ENCODE measurements around the gene IL23A.
"Not testable (repeated sequence)": the region's sequence is repeated elsewhere in the genome, so short reads cannot be mapped to it uniquely, and the experiment has no call there.

IL23A gene

DNA sequence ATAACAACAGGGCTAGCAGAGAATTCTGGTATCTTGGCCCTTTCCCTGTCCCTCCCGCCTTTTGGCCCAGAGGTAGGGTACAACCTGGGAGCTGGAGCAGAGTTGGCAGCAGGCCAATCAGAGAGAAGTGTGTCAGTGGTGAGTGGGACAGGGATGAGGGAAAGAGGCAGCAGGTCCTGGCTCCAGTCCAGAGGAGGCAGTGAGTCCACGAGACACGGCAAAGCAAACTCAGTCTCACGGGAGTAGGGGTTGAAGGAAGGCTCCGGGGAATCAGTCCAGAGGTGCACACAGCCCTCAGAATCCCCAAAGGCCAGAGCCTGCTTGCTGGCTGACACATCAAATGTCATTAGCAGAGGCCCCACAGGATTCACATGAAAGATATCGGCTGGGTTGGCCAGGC lies 12.2 kb upstream of the IL23A start:
- DNase-seq: peak; percentile 48

DNA sequence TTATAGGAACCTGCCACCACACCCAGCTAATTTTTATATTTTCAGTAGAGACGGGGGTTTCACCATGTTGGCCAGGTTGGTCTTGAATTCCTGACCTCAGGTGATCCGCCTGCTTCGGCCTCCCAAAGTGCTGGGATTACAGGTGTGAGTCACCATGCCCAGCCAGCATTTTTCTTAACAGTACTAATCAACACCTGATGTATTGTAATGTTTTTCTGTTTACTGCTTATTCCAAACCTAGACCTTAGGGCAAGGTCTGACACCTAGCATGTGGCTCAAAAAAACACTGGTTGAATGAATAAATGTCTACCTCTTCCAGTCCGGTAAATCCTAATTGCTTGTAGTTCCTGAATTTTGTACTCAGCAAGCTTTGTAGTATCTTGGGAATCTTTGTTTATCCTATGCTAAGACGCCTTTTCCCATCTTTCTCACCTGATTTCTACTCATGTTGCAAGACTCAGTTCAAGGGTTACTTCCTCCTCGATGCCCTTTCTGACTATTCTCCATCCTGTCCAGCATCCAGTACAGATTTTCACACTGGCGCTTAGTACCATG lies 7.7 kb upstream of the IL23A start:
- DNase-seq: no peak

DNA sequence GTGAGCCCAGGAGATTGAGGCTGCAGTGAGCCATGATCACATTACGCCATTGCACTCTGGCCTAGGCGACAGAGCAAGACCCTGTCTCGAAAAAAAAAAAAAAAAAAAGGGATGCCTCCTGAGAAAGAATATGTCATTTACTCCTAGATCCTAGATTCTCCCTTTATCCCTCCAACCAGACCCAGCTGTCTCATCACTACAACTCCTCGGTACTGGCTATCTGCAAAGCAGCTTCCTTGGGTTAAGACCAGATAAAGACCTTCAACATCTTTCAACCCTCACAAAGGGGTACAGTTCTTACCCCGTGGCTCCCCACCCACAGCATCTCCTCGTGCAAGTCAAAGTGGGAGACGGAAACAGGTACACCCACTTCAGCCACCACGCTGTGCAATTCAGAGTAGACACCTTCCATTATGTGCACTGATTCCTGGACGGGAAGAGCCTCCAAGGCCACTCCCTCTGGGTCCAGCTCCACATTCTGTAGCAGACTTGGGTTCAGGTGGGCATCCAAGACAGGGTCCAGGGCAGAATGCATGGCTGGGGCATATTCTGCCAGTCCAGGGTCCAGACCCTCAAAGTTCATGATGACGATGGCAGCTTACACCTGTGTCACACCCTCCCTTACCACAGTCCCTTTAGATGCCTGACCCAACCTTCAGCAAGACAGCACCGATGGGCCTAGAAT lies 6.0 kb upstream of the IL23A start:
- peak; percentile 31 for DNase-seq

DNA sequence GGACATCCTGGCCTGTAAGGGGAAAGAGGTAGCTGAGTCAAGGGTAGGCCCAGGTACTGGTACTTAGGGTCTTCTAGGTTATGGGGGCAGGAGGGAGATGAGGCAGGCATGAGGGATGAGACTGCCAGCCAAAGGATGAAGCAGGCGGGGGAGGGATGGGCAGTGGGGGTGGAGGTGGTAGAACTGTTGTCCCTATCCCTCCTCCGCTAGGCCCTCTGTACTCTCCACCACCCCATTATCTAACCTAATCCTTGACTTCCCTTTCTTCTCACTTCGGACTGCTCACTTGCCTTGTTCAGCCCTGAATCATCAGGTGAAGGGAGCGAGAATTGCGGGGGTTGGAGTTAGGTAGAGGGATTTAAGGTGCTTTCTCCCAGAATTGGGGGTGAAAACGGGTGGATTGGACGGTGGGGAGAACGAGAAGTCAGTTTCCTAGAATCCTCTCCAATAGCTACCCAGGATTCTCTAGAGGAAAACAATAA lies 5.4 kb upstream of the IL23A start:
- DNase-seq: no peak

DNA sequence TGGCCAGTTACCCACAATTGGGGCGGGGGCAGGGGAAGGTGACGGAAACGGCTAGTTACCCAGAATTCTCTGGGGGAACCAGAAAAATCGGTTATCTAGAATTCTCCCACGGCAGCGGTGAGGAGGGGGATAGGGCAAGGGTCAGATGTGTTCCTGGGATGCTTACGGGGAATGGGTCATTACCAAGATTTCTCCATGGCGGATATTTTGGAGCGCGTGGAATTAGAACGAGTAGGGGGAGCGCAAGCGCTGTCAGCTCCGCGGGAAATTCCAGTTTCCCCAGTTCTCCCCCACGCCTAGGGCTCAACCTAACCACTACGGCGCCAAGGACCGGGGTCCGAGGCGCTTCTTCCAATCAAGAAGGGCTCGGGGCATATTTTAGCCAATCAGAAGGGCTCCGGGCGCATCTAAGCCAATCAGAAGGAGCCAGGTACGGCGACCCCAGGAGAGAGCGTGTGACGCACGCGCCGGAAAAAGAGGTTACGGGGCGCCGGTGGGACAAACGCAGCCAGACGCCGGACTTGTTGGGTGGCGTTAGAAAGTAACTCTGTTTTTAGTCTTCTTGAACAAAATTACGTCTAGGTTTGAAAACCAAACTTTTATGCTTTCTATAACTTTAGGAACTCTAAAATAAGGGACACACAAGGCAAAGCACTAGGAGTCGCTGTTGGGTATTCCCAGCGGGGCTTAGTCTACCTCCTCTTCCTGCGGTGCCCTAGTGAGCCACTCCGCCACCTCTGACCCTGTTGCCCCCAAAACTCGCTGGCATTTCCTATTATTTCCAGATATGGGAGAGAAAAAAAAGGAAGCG lies 4.8 kb upstream of the IL23A start, which contains the start of gene PAN2:
Gene PAN2, minus strand, starts transcription at position 322 of the 811 bp plus-strand sequence. CDS start 906 bp downstream, outside the sequence.
- DNase-seq: peak; percentile 99

DNA sequence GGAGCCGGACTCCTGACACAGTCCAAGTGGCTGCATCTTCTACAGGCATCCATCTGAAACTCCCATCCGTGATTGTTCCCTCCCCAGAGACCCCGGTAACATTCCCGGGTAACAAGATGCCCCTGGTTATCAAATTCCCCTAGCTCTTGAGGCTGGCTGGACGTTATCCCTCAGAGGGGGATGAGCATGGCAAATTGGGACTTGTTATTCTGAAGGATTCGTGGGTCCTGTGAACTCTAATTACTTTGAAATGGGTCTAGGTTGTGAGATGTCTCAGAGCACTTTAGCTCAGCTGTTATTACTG lies 4.2 kb upstream of the IL23A start:
- no peak for DNase-seq

DNA sequence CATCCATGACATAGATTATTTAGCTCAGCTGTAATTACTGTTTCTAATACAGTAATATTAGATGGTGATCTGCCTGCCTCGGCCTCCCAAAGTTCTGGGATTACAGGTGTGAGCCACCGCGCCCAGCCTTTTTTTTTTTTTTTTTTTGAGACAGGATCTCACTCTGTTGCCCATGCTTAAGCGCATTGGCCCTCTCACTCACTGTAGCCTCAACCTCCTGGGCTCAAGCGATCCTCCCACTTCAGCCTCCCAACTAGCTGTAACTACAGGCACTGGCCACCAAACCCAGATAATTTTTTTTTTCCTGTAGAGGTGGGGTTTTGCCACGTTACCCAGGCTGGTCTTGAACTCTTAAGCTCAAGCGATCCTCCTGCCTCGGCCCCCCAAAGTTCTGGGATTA lies 3.2 kb upstream of the IL23A start:
- DNase-seq: peak; percentile 35

DNA sequence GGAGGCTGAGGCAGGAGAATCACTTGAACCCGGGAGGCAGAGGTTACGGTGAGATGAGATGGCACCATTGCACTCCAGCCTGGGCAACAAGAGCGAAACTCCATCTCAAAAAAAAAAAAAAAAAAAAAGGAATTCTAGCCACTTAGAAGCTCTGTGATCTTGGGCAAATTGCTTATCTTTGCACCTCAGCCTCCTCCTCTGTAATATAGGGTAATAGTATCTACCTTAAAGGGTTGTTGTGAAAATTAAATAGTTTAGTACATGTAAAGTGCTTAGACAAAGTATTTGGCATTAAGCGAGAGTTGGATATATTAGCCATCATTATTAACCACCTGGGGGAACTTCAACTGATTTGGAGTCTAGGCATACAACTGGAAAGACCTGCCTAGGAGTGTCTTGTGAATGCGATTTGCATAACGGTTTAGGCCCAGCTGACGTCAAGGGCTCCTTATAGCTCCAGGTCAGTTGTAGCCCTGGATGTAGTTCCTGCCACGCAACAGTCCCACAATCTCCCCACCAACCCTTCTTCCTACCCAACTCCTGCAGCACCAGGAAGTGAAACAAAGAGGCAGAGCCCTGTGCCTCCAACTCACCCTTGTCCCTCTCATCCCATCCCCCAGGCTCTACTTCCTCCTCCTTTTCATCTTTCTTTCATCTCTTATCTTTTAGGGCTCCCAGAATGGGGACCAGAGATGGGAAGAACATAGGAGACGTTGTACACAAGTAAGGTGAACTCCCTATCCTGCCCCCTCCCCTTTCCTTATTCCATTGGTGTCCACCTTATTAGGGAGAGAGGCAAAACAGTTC lies 2.1 kb upstream of the IL23A start:
- peak; percentile 56 for DNase-seq

DNA sequence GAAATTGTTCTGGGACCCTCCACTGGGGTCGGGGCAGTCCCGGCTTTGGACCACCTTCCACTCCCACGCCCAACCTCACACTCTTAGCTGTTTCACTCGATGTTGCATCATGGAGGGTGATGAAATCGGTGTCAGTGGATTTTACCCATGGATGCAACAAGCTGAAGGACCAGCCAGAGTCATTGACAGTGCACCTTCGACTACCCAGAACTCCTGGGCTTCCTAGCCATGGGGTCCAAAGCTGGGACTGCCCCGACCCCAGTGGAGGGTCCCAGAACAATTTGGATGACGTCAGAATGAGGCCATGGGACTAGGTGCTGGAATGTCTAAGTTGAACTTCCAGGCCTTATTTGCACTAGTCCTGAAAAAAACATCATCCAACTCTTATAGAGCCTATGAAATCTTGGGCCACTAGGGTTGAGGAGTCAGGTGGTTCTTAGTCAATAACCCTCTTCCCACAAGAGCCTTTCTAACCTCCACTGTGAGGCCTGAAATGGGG lies 882 bp upstream of the IL23A start:
- peak; percentile 49 for DNase-seq

DNA sequence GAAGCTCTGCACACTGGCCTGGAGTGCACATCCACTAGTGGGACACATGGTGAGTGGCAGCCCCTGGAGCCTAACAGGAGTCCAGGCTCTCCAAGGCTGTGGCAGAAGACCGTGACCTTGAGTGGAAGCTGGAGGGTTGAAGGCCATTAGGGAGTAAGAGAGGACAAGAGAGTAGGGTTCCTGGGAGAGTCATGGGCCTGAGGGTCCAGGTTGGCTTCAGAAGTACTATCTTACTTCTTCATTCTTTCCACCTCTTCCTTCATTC lies 406 bp downstream of the IL23A start:
- DNase-seq: no peak

DNA sequence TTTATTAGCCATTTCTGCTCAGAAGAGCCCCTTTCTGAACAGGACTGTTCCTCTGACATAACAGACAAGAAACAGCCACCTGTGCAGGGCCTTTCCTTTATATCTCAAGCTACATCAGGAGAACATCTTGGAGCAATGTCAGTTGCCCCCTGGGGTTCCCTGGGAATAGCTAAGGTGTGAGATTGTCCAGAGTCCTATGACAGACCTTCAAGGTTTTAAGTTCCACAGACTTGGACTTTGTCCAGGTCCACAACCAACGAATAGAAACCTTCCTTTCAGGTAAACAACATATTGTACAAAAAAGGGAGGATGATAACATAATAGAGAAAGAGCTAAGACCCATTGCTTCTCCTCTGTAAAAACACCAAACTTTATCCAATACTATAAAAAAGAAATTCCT lies 2.9 kb downstream of the IL23A start:
- DNase-seq: peak; percentile 45

DNA sequence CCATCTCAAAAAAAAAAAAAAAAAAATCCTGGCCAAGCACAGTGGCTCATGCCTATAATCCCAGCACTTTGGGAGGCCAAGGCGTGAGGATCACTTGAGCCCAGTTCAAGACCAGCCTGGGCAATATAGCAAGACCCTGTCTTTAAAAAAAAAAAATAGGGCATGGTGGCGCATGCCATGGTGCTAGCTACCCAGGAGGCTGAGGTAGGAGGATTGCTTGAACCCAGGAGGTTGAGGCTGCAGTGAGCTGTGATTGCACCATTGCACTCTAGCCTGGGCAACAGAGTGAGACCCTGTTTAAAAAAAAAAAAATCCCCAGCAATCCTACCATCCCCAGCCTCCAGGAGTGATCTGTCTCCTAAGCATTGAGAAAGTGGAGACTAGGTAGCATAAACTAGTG lies 3.6 kb downstream of the IL23A start:
- not testable (repeated sequence) for DNase-seq

DNA sequence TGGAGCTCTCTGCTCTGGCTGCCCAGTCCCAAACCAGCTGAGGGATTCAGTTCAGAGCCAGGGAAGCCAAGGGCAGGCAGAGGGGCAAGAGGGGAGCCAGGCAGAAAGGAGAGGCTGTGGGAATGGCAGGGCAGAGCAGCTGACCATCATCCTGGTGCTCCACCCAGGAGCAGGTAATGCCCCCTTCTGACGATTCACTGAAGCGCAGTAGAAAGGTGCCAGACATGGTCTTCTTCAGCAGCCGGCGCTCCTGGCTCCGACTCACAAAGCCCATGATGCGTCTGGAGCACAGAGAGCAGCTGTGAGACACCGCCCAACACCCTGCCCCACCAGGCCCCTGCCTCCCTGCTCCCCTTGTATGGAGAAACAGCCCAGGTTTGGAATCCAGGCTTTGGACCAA lies 8.0 kb downstream of the IL23A start:
- DNase-seq: peak; percentile 73

DNA sequence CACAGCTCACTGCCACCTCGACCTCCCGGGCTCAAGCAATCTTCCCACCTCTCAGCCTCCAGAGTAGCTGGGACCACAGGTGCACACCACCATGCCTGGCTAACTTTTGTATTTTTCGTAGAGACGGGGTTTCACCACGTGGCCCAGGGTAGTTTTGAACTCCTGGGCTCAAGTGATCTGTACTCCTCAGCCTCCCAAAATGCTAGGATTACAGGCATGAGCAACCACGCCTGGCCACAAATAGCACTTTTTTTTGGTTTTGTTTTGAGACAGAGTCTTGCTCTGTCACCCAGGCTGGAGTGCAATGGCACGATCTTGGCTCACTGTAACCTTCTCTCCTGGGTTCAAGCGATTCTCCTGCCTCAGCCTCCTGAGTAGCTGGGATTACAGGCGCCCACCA lies 8.6 kb downstream of the IL23A start:
- DNase-seq: not testable (repeated sequence)

DNA sequence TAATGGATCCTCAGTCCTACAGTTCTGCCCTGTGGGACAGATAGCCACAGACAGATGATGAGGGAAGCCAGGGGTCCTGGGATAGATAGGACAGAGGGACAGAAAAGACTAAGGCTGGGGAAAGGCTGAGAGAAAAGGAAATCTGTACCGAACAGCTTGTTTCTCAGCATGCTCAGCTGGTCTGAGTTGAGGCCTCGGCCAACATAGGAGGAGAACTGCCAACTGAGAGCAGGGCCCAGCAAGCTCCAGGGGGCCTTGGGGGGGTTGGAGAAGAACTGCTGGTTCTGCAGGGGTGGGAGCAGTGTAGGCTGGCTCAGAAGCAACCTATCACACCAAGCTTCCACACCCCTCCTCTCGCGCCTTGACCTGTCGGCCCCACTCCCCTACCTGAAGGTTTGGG lies 10.1 kb downstream of the IL23A start:
- DNase-seq: no peak

DNA sequence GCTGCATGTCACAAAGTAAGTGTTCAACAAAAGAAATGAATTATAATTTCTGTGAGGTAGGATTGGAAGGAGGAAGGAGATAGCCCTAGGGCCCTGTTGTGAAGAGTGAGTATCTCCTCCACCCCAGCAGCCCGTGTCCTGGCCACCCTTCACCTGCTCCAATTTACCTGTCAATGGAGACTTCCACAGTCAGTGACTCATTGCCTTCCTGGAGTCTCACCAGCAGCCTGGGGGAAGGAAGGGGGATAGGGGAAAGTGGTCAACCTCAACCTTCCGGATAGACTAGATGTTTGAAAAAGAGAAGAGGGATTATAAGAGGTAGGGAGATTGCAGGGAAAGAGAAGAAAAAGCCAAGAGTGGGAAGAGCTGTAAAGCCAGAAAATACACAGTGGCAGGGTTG lies 12.0 kb downstream of the IL23A start:
- DNase-seq: peak; percentile 84

DNA sequence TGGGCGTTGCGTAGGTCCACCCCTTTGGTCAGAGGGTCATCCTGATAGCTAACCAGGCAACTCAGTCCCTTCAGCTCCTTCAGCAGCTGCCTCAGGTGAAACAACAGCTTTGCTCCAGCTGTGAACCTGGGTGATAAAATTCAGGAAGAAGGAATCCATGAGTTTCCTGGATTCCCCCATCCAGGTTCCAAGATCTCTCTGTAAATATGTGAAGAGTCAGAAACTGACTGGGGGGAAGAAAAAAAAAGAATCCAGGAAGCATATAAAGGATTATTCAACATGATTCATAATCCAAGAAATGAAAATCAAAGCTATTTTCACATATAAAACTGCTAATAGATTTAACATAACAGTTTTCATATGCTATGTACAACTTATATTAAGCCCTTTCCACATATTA lies 12.6 kb downstream of the IL23A start:
- DNase-seq: no peak

DNA sequence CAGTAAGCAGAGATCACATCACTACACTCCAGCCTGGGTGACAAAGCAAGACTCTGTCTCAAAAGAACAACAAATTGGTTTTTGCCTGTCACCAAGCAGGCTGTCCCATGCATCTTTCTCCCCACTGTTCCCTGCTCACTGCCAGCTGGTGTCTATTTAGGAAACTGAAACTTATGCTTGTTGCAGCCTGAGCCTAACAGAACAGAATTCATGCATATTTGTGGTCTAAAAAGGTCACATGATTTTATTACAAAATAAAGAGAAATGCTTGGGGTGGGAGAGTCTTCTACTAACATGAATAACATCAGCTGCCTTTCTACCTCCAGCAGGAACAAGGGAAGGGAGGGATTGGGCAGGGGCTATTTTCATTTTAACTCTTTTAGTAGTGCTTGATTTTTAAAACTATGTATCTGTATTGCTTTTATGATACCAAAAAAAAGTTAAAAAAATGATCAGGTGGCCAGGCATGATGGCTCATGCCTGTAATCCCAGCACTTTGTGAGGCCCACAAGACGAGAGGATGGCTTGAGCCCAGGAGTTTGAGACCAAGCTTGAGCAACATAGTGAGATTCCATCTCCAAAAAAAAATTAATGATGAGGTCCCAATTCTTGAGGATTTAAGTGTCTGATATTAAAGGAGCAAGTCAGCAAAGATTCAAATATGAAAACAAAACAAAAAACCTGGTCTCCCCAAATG lies 20.3 kb downstream of the IL23A start:
- peak; percentile 52 for DNase-seq

DNA sequence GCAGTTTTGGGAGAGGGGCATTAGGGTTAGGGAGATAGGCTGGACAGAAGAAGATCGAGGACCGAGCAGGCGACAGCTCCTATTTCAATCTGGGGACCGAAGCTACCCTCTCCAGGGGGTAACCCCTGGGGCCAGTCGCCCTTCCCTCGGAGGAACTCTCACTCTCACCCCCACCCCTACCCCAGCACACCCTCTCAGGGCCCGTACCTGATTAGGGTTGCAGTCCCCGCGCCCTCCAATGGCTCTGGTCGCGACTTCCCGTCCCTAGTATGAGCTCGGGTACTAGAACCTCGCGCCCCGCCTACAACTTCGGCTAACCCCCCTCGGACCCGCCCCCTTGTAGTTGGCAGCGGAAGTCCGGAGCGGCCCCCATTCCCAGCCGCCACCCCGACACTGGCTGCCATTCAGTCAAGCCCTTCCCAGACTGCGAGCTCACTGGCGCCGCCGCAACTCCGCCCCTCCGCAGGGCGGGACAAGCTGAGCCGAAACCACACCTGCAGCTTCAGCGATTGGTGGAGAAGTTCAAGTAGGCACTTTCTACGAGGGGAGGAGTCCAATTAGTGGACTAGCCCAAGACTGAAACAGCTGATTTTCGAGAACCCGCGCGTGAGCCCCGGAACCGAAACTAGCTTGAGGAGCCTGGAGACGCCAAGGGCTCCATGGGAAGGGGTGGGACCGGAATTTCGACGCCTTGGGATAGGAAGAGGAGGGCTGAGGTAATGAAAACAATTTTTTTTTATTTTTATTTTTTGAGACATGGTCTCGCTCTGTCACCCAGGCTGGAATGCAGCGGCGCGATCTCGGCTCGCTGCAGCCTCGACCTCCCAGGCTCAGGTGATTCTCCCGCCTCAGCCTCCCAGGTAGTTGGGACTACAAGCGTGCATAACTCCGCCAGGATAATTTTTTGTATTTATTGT lies 21.4 kb downstream of the IL23A start, which contains the start of gene STAT2:
Gene STAT2, minus strand, starts transcription at position 257 of the 917 bp plus-strand sequence. CDS start 3,536 bp downstream, outside the sequence.
- peak; percentile 100 for DNase-seq

DNA sequence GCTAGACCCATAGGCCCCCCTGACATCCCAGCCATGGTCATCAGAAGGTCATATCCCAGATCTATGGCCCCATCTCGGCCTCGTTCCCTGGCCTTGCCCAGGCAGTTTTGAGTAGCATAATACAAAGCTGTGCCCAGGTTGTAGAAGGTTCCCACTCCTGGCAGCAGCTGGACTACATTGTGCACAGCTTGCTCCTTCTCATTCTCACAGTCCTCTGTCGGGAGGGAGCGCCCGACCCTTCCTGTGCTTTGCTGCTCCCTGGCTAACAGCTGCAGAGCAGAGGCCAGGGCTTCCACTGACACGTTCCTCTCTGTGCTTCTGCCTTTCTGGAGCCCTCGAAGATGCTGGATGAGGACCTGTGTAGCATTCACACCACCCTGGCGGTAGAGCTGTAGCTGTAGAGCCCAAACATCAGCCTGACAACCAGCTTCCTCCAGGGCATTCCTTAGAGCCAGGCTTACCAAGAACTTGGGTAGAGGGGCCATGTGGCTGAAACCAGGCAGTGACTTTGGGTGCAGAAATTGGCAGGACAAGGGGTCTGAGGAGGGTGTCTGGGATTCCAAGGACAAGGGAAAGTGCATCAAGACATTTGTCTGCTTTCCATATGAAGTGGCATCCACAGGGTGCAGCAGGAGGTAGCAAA lies 22.9 kb downstream of the IL23A start:
- DNase-seq: peak; percentile 57

All from islet precursor cell (in vitro differentiated cells).